Gastroesophageal sphincter (tissue), 3 donors: Measurements from ENCODE around the gene AMBP.

Source experiments
- CTCF ChIP-seq, 4 experiments: fragments of 200-600 bp in 2 of 4; fragments of 450-650 bp in 2 of 4; sonication (generic) in 1 of 4; IDR thresholded peaks; one replicate each; pipeline ENCODE4 v1.5.1; 2017 to 2019; ENCODE audit warnings: antibody characterized with exemption in 4 of 4, mild to moderate bottlenecking in 2 of 4, moderate library complexity in 2 of 4
- POLR2A ChIP-seq, 2 donors: fragments of 450-650 bp; IDR thresholded peaks; one replicate each; pipeline ENCODE4 v1.6.1; 2017; ENCODE audit warnings: antibody characterized with exemption in 2 of 2, mild to moderate bottlenecking in 2 of 2, moderate library complexity in 1 of 2
- POLR2AphosphoS5 ChIP-seq: sonication (generic); formaldehyde crosslinking; IDR thresholded peaks from one replicate; pipeline ENCODE4 v1.6.1; 2017; ENCODE audit warnings: antibody characterized with exemption

DNA sequence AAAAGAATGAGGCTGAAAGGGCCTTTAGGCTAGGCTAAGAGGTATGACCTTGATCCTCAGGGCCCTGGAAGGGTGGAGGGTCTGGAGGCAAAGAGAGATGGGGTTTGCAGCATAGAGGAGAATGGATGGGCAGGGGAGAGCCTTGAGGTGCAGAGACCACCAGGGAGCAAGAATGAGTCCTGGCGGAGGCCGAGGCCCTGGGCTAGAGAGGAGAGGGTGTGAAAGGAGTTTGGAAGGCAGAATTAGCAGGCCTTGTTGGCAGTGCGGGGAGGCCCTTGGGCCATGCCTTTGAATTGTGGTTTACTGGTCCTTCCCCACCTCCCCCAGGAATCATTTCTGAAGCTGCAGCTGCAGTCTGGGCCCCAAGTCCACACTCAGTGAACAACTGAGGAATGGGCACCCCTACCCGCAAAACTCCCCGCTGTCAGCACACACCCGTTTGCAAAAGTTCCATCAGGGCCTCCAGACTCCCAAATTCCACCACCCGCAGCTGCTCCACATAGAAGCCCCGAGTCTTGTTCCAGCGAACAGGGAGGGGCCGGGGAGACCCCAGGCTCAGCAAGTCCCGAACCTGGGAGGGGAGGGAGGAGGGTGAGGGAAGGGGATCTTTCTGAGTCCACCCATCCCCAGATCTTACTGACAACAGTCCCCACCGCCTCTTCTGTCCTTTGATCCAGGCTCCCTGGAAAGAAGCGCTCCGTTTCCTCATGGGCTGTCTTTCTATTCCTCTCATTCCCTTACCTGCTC, 18.9 kb upstream of the AMBP start:
- no peak for TF ChIP-seq CTCF (IDR thresholded peaks at IDR 0.05)
- TF ChIP-seq POLR2A (IDR thresholded peaks at IDR 0.05) = no peak
- no peak for TF ChIP-seq POLR2AphosphoS5
